ENCODE data around the gene HOXA11. TPM values are rescaled to one million over a fixed set of nuclear protein-coding genes. Genes with fewer than 3 reads are reported as not detected.

Gene HOXA11
- total RNA-seq, 1 experiment from 2014 or later, result not detected

GRCh38 chr7:27176524-27176845, 8.5 kb downstream of the HOXA11 start (continued):
- TF ChIP-seq KAT7 (CRISPR knock-in tag; IDR thresholded peaks at IDR 0.05; ENCODE audit: borderline replicate concordance) (no peak), SP1 (CRISPR knock-in tag; conservative IDR thresholded peaks at IDR 0.05) (no peak), CREM (CRISPR knock-in tag; IDR thresholded peaks at IDR 0.05) (no peak), MAX (CRISPR knock-in tag; IDR thresholded peaks at IDR 0.05) (no peak), ATF1 (CRISPR knock-in tag; IDR thresholded peaks at IDR 0.05) (no peak), ZNF416 (CRISPR knock-in tag; IDR thresholded peaks at IDR 0.05) (no peak), SMAD4 (CRISPR knock-in tag; IDR thresholded peaks at IDR 0.05) (no peak), ZBTB21 (CRISPR knock-in tag; IDR thresholded peaks at IDR 0.05; ENCODE audit: borderline replicate concordance) (no peak), TP53 (CRISPR knock-in tag; IDR thresholded peaks at IDR 0.05) (no peak), ZNF512 (CRISPR knock-in tag; IDR thresholded peaks at IDR 0.05; ENCODE audit: borderline replicate concordance) (no peak), CREB1 (CRISPR knock-in tag; IDR thresholded peaks at IDR 0.05) (no peak), ATF2 (CRISPR knock-in tag; IDR thresholded peaks at IDR 0.05; ENCODE audit: borderline replicate concordance, low read depth) (no peak)

- Mint-ChIP-seq H3K4me3 (no peak overlapping the region), H3K4me1 (peaks cover 27% of the 10 kb centered on the region), H3K9me3 (no peaks in the 10 kb centered on the region), H3K27ac (no peak overlapping the region), H3K36me3 (no peaks in the 10 kb centered on the region), H3K27me3 (ENCODE audit: low read depth) (peaks cover 99% of the 10 kb centered on the region)
- no peak for TF ChIP-seq ELF4 (CRISPR knock-in tag; IDR thresholded peaks at IDR 0.05; ENCODE audit: low read depth)
- TF ChIP-seq ZNF263 (CRISPR knock-in tag; IDR thresholded peaks at IDR 0.05; ENCODE audit: low read depth), result no peak
- TF ChIP-seq SOX15 (CRISPR knock-in tag; IDR thresholded peaks at IDR 0.05), result no peak
- DNase-seq (ENCODE audit: low spot score), result no peak
- ChIA-PET POLR2A (interaction anchor here (0.8 kb wide), 1 partner anchor 29 kb away, joined by 3 read pairs; no protein-coding TSS in a partner anchor), CTCF (interaction anchor here (0.6 to 2.3 kb wide), 7 partner anchors 9 to 78 kb away, joined by 3 to 6 read pairs (median 4); partner anchors contain the start of genes HOXA11 and HOXA9)
- peak; percentile 2; the same call in 1 of the 2 replicates for ATAC-seq
These were observed 9.2 kb downstream of the HOXA11 start for GRCh38 chr7:27175626-27176523.

GRCh38 chr7:27174874-27175625, 10.0 kb downstream of the HOXA11 start:
- peaks cover 99% of the 10 kb centered on the region for H3K27me3 Mint-ChIP-seq (ENCODE audit: low read depth)
- no peak overlapping the region for H3K27ac Mint-ChIP-seq
- ATAC-seq (peak; percentile 10; the same call in 1 of the 2 replicates), DNase-seq (ENCODE audit: low spot score) (no peak)
- peaks cover 27% of the 10 kb centered on the region for H3K4me1 Mint-ChIP-seq
- H3K4me3 Mint-ChIP-seq, result peak overlapping the region; percentile 50; the same call in 1 of the 2 replicates
- ChIA-PET CTCF (interaction anchor here (0.9 to 2.3 kb wide), 6 partner anchors 9 to 77 kb away, joined by 3 to 6 read pairs (median 4); partner anchors contain the start of genes HOXA11 and HOXA9), POLR2A (no interaction called here)
- no peaks in the 10 kb centered on the region for H3K9me3 Mint-ChIP-seq
- 0 out of 2 replicates have a peak, but pooled peaks cover 2% of the 10 kb centered on the region for H3K36me3 Mint-ChIP-seq
- TF ChIP-seq PRRX2 (CRISPR knock-in tag; IDR thresholded peaks at IDR 0.05), result no peak
- no peak for TF ChIP-seq ZNF532 (CRISPR knock-in tag; IDR thresholded peaks at IDR 0.05; ENCODE audit: borderline replicate concordance)
- TF ChIP-seq OVOL2 (CRISPR knock-in tag; IDR thresholded peaks at IDR 0.05; ENCODE audit: borderline replicate concordance), result no peak
- TF ChIP-seq NFATC4 (CRISPR knock-in tag; IDR thresholded peaks at IDR 0.05), result no peak
- TF ChIP-seq ZNF232 (CRISPR knock-in tag; IDR thresholded peaks at IDR 0.05), result no peak
- TF ChIP-seq ELF4 (CRISPR knock-in tag; IDR thresholded peaks at IDR 0.05; ENCODE audit: low read depth), result no peak
- TF ChIP-seq SMAD3 (CRISPR knock-in tag; IDR thresholded peaks at IDR 0.05; ENCODE audit: borderline replicate concordance), result no peak
- TF ChIP-seq ZNF317 (CRISPR knock-in tag; IDR thresholded peaks at IDR 0.05; ENCODE audit: borderline replicate concordance, low read depth), result no peak
- no peak for TF ChIP-seq TEAD1 (CRISPR knock-in tag; IDR thresholded peaks at IDR 0.05)
- TF ChIP-seq ATF3 (CRISPR knock-in tag; conservative IDR thresholded peaks at IDR 0.05), result no peak

All from WTC11 (cell line).